Measurements from ENCODE around the gene CYP4F3. TPM values are rescaled to one million over a fixed set of nuclear protein-coding genes. Genes with fewer than 3 reads are reported as not detected.

Gene CYP4F3
- total RNA-seq, 4 donors from 2014 or later, result 0.05 to 0.93 (median 0.68) TPM; not detected in 1

DNA sequence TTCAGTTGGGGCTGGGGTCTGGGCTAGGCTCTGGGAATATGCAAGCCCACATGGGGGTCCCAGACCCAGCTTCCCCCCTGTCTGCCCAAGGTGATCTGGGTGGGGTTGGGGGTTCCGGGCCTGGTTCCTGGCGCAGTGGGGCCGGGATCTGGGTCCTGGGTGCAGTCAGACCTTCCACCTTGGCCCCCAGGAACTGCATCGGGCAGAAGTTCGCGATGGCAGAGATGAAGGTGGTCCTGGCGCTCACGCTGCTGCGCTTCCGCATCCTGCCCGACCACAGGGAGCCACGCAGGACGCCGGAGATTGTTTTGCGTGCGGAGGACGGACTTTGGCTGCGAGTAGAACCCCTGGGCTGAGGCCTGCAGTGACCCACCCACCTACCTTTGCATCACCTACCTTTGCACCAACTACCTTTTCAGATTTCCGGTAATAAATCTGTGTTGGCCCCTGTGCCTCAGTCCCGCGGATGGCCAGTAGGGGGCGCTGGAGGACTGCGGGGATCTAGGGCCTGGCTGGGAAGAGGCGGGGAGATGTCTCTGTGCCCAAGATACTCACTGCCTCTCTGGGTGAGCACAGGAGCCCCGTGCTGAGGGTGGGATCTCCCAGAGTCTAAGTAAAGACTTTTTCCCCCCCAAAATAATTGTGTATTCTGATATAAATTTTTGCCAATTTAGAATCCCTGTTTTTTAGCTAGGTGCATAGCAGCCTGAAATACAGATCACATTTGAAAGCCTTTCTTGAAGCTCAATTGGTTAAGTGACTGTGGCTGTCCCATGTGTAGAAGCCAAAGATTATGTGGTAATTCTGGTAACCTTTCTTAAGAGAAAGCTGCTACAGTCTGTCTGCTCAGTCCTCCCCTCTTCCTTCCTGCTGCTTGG is 11.5 kb upstream of the CYP4F3 start:
- no peaks in the 10 kb centered on the region for H3K9me3 ChIP-seq
- intact Hi-C loops (cut with DNase I; ENCODE audit: low total_unique reads) (loop anchor here (2.0 kb wide), 1 partner anchor 554 kb away; no protein-coding TSS in a partner anchor), in situ Hi-C loops (cut with MboI; ENCODE audit: low sequenced_read_pairs in 4 of 4) (loop anchor here in 1 of 4 donors (10.0 kb wide), 1 partner anchor 246 kb away; no protein-coding TSS in a partner anchor)
- no peak overlapping the region for H3K27ac ChIP-seq
- no peak overlapping the region for H3K4me3 ChIP-seq
- H3K4me1 ChIP-seq, result no peaks in the 10 kb centered on the region
- H3K36me3 ChIP-seq, result no peaks in the 10 kb centered on the region
- DNase-seq (peak; percentile 11 to 17), ATAC-seq (no peak)
- TF ChIP-seq POLR2A (IDR thresholded peaks at IDR 0.05) (no peak), CTCF (IDR thresholded peaks at IDR 0.05 in 4 of 5, conservative IDR thresholded peaks at IDR 0.05 in 1 of 5) (peak; percentile 55 to 79 (median 77))
- peaks cover 0 to 13% (median 5%) of the 10 kb centered on the region in 3 donors for H3K27me3 ChIP-seq

GRCh38 chr19:15631817-15632216 is 8.9 kb upstream of the CYP4F3 start:
- DNase-seq (no peak), ATAC-seq (no peak)
- no peak overlapping the region for H3K27ac ChIP-seq
- no peaks in the 10 kb centered on the region for H3K36me3 ChIP-seq
- no peaks in the 10 kb centered on the region for H3K9me3 ChIP-seq
- no peaks in the 10 kb centered on the region for H3K4me1 ChIP-seq
- in situ Hi-C loops (cut with MboI; ENCODE audit: low sequenced_read_pairs in 4 of 4), result no loop called here
- intact Hi-C loops (cut with DNase I; ENCODE audit: low total_unique reads), result no loop called here
- peaks cover 0 to 13% (median 5%) of the 10 kb centered on the region in 3 donors for H3K27me3 ChIP-seq
- H3K4me3 ChIP-seq, result no peak overlapping the region
- TF ChIP-seq CTCF (IDR thresholded peaks at IDR 0.05 in 4 of 5, conservative IDR thresholded peaks at IDR 0.05 in 1 of 5) (no peak), POLR2A (IDR thresholded peaks at IDR 0.05) (no peak)

DNA sequence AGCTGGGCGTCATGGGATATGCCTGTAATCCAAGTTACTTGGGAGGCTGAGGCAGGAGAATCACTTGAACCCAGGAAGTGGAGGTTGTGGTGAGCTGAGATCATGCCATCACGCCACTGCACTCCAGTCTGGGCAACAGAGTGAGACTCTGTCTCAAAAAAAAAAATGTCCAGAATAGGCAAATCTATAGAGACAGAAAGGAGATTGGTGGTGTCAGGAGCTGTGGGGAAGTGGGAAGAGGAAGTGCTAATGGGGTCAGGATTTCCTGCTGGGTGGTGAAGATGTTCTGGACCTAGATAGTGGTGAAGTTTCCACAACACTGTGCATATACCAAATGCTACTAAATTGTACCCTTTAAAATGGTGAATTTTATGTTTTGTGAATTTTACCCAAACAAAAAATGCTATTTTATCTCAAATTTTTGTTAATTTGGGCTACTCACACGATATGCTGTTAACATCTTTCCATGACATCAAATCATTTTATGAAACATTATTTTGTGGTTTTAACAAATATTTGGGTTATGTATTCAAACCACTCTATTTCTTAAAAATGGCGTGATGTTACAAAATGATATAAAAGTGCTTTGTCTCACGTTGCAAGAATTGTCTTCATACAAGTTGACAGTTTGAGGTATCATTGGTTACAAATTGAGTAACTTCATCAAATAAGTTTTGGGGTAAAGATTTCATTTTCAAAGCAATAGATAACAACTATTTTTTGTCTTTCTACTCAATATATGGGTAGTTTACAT is 7.4 kb upstream of the CYP4F3 start:
- Histone ChIP-seq H3K9me3 (no peaks in the 10 kb centered on the region), H3K4me3 (no peak overlapping the region), H3K4me1 (no peaks in the 10 kb centered on the region), H3K27me3 (peaks cover 0 to 13% (median 5%) of the 10 kb centered on the region in 3 donors), H3K36me3 (no peaks in the 10 kb centered on the region), H3K27ac (no peak overlapping the region)
- DNase-seq, result no peak
- in situ Hi-C loops (cut with MboI; ENCODE audit: low sequenced_read_pairs in 4 of 4) (no loop called here), intact Hi-C loops (cut with DNase I; ENCODE audit: low total_unique reads) (no loop called here)
- TF ChIP-seq CTCF (IDR thresholded peaks at IDR 0.05 in 4 of 5, conservative IDR thresholded peaks at IDR 0.05 in 1 of 5), result no peak
- no peak for TF ChIP-seq POLR2A (IDR thresholded peaks at IDR 0.05)
- ATAC-seq, result no peak

- Histone ChIP-seq H3K36me3 (no peaks in the 10 kb centered on the region), H3K4me3 (no peak overlapping the region), H3K27me3 (peaks cover 0 to 6% (median 0%) of the 10 kb centered on the region in 3 donors), H3K27ac (no peak overlapping the region), H3K9me3 (no peaks in the 10 kb centered on the region), H3K4me1 (no peaks in the 10 kb centered on the region)
- no peak for ATAC-seq
- no peak for DNase-seq
- TF ChIP-seq CTCF (IDR thresholded peaks at IDR 0.05 in 4 of 5, conservative IDR thresholded peaks at IDR 0.05 in 1 of 5) (no peak), POLR2A (IDR thresholded peaks at IDR 0.05) (no peak)
- in situ Hi-C loops (cut with MboI; ENCODE audit: low sequenced_read_pairs in 4 of 4) (no loop called here), intact Hi-C loops (cut with DNase I; ENCODE audit: low total_unique reads) (no loop called here)
Observed at GRCh38 chr19:15634105-15634504, 6.6 kb upstream of the CYP4F3 start.
